OCI-LY7 (cell line): ENCODE measurements around the gene BBOX1.

Source experiments
- EZH2phosphoT487 ChIP-seq: fragments of 200-600 bp; sonication (generic); IDR thresholded peaks from 2 replicates; pipeline ENCODE4 v1.6.1; 2018; ENCODE audit warnings: low read depth, borderline replicate concordance, mild to moderate bottlenecking, mixed run types, antibody characterized with exemption, low read length, moderate library complexity, mixed read lengths
- TF ChIP-seq, protein P1 (sequence below): fragments of 200-600 bp; sonication (generic); conservative IDR thresholded peaks from 2 replicates; pipeline ENCODE4 v1.5.1; 2014; ENCODE audit warnings: mild to moderate bottlenecking, antibody characterized with exemption, low read length, moderate library complexity, mixed read lengths

GRCh38 chr11:27115051-27115650, 74.5 kb downstream of the BBOX1 start:
- TF ChIP-seq, protein P1, sequence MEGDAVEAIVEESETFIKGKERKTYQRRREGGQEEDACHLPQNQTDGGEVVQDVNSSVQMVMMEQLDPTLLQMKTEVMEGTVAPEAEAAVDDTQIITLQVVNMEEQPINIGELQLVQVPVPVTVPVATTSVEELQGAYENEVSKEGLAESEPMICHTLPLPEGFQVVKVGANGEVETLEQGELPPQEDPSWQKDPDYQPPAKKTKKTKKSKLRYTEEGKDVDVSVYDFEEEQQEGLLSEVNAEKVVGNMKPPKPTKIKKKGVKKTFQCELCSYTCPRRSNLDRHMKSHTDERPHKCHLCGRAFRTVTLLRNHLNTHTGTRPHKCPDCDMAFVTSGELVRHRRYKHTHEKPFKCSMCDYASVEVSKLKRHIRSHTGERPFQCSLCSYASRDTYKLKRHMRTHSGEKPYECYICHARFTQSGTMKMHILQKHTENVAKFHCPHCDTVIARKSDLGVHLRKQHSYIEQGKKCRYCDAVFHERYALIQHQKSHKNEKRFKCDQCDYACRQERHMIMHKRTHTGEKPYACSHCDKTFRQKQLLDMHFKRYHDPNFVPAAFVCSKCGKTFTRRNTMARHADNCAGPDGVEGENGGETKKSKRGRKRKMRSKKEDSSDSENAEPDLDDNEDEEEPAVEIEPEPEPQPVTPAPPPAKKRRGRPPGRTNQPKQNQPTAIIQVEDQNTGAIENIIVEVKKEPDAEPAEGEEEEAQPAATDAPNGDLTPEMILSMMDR = no peak
- TF ChIP-seq EZH2phosphoT487 = no peak
